GM21423 (cell line): ENCODE measurements around the gene C1orf122.

Experiments
- ATAC-seq: cut with Tn5 transposase; IDR thresholded peaks from one replicate; pipeline ENCODE4 v1.9.1; 2021; ENCODE audit warnings: mild to moderate bottlenecking, moderate library complexity; ENCODE audit not compliant: unreplicated experiment

C1orf122 gene

DNA sequence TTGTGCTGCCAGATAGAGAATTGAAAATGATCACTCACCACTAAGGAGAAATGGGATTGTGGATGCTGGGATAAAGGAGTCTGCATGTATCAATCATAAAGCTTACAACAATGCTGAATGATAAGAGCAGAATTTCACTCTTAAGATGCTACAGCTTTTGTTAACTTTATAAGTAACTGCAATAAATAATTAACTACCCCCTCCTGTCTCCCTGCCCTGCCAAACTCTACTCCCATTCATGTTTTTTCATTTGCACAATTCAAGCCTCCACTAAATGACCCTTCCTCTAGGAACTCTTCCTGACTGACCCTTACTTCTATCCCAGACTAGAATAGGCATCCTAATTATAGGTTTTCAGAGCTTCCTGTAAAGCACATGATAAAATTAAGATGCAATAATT is 36.9 kb downstream of the C1orf122 start:
- no peak for ATAC-seq

GRCh38 chr1:37845049-37845646 is 37.6 kb downstream of the C1orf122 start:
- ATAC-seq = no peak

GRCh38 chr1:37845786-37846185 is 38.2 kb downstream of the C1orf122 start:
- ATAC-seq = no peak

DNA sequence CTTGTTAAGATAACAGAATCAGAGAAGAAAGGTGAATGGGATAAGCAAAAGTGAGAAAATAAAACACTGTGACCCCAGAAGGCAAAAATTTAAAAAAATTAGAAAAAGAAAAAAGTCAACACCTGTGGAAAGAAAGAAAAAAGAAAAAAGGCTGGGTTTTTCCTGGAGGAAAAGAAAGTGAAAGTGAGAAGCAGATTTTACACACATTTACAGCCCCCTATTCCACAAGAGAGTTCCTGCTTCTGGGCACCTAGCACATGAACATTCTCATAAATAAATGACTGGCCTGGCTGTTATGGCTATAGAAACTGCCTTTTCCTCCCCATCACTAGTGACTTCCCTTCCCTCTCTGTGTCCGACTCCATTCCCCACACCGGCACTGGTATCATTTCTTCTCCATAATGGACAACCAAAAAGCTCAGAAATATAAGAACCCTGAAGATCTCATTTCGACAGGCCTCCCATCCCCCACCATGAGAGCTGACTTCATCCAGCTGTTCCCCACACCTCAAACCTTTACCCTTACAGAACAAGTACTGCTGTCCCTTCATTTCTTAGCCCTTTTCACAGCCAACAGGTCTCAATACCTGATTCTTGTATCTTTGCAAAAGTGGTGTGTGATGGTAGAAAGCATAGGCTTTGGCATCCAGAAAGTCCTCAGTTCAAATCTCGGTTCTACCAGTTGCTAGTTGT is 39.2 kb downstream of the C1orf122 start:
- no peak for ATAC-seq

DNA sequence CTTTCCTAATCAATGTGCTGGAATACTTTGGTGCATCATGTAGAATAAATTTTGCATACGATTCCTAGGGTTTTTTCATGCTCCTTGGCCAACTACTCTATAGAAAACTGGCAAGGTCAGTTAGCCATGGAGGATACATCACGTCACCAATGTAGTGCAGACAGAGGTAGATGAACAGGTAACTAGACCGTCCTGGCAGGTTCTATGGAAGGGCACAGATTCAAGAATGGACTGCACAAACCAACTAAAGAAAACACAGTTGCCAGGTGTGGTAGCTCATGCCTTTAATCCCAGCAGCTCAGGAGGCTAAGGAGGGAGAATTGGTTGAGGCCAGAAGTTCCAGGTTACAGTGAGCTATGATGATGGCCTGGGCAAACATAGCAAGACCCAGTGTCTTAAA is 41.9 kb downstream of the C1orf122 start:
- ATAC-seq = no peak

GRCh38 chr1:37850352-37850955 is 42.9 kb downstream of the C1orf122 start:
- no peak for ATAC-seq

- ATAC-seq = no peak
Observed at GRCh38 chr1:37851262-37851661, 43.7 kb downstream of the C1orf122 start.

DNA sequence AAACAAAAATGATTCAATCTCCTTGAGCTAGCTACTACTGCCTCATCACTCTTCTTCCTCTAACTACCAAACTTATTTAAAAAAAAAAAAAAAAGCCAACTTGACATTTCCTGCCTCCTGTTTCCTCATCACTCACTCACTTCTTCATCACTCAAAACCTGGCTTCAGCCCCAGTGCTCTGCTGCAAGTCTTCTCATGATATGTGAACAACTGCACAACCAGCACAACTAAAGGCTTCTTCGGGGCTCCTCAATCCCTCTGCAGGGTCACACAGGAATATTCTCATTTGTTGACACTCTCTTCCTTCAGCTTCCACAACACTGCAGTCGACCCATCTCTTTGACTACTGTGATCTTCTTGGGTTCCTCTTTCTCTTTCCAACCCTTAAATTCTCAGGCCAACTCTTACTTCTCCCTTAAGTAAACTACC is 44.2 kb downstream of the C1orf122 start:
- ATAC-seq = no peak

GRCh38 chr1:37853157-37853556 is 45.6 kb downstream of the C1orf122 start:
- no peak for ATAC-seq

DNA sequence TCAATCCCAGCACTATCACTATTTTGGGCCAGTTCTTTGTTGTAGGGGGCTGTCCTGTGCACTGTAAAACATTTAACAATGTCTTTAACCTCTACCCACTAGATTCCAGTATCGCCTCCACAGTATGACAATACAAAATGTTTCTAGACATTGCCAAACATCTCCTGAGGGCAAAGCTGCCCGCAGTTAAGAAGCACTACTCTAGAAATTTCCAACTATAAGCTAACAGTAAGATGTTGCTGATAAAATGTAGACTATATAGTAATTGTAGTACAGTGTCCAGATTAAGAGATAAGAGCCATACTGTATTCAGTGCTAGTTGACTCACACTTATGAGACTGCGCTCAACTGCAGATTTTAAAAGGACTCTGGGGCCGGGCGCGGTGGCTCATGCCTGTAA is 46.8 kb downstream of the C1orf122 start:
- ATAC-seq = no peak
